ENCODE results near the gene NT5DC3.

The NT5DC3 gene

DNA sequence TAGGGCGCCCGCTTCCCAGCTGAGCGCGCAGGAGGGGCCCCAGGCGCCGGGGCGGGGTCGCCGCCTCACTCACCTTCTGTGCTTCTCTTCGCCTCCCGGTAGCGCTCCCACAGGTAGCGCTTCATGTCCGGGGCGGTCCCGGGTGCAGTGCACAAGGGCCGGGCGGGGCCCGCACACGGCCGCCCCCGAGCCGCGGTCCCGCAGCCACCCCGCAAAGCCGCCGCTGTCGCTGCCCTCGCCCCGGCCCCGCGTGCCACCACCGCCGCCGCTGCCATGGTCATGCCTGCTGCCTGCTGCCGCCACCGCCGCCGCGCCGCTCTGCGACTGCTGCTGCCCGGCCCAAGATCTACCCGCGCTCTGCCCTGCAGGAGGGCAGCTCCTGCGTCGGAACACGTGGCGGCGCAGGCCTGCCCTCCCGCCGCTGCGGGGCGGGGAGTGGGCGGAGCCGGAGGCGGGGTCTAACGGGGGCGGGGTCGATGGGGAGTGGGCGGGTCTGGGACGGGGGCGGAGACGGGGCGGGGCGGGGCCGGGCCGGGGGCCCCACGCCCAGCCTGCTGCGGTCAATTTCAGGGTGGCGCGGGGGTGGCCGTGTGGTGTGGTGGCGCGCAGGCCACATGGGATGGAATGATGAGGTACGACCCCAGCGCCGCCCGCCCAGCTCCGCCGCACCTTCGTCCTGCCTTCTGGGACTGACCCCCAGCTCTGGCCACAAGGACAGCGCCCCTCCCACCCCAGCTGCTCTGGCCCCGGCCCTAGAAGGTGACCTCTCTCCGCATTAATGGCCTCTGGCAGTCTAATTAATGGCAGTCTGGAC is at the start of gene NT5DC3:
TSS of gene NT5DC3 (minus strand) at position 359 of the 814 bp plus-strand sequence. CDS start at position 281, 78 bp downstream.
- DNase-seq (ENCODE audit: insufficient read length, low spot score) (peak; percentile 69), FAIRE-seq (no peak)
- TF ChIP-seq POLR2A (IDR thresholded peaks at IDR 0.05; ENCODE audit: low read depth, low read length), result peak; percentile 98

GRCh38 chr12:103887738-103888137 is 46.7 kb upstream of the NT5DC3 start:
- TF ChIP-seq POLR2A (IDR thresholded peaks at IDR 0.05; ENCODE audit: low read depth, low read length), result no peak
- peak; percentile 6 for FAIRE-seq
- no peak for DNase-seq (ENCODE audit: insufficient read length, low spot score)

GRCh38 chr12:103886195-103886797 is 45.3 kb upstream of the NT5DC3 start:
- no peak for TF ChIP-seq POLR2A (IDR thresholded peaks at IDR 0.05; ENCODE audit: low read depth, low read length)
- FAIRE-seq (no peak), DNase-seq (ENCODE audit: insufficient read length, low spot score) (no peak)

DNA sequence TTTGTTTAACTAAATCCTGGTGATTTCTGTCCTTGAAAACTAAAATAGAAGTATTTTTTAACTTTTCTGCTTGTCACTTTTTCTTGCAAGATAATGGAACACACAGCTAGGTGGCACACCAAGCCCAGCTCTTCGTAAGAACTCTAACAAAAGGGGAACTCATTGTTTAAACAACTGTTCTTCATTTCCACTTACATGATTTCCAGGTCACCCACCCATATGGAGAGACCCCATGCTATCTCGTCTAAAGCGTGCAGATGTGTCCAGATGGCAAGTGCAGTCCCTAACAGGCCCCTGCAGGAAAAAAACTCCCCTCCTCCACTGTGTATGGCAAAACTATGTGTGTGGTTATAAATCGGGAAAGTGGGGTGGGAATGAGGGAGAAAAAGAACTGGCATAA is 43.3 kb upstream of the NT5DC3 start:
- FAIRE-seq (no peak), DNase-seq (ENCODE audit: insufficient read length, low spot score) (no peak)
- TF ChIP-seq POLR2A (IDR thresholded peaks at IDR 0.05; ENCODE audit: low read depth, low read length), result no peak

DNA sequence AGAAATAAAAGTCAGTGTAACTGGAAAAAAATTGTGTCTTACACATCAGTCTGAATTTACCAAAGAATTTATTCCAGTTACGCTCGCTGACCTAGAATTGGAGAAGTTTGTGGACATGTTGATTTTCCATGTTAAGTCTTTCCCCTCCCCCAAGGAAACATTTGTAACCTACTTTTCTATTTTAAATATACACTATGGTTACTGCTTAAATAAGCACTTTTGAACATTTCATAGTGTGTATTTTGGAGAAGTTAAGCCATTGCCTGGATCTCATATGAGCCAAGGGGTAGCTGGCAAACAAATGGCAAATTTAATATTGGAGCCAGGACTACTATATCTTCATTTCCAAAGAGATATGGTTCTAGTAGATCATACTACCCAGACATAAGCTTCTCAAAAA is 42.9 kb upstream of the NT5DC3 start:
- TF ChIP-seq POLR2A (IDR thresholded peaks at IDR 0.05; ENCODE audit: low read depth, low read length), result no peak
- no peak for DNase-seq (ENCODE audit: insufficient read length, low spot score)
- no peak for FAIRE-seq

GRCh38 chr12:103882861-103883596 is 42.0 kb upstream of the NT5DC3 start:
- DNase-seq (ENCODE audit: insufficient read length, low spot score), result no peak
- TF ChIP-seq POLR2A (IDR thresholded peaks at IDR 0.05; ENCODE audit: low read depth, low read length), result no peak
- FAIRE-seq, result no peak

GRCh38 chr12:103881261-103881660 is 40.2 kb upstream of the NT5DC3 start:
- no peak for TF ChIP-seq POLR2A (IDR thresholded peaks at IDR 0.05; ENCODE audit: low read depth, low read length)
- FAIRE-seq, result no peak
- no peak for DNase-seq (ENCODE audit: insufficient read length, low spot score)

DNA sequence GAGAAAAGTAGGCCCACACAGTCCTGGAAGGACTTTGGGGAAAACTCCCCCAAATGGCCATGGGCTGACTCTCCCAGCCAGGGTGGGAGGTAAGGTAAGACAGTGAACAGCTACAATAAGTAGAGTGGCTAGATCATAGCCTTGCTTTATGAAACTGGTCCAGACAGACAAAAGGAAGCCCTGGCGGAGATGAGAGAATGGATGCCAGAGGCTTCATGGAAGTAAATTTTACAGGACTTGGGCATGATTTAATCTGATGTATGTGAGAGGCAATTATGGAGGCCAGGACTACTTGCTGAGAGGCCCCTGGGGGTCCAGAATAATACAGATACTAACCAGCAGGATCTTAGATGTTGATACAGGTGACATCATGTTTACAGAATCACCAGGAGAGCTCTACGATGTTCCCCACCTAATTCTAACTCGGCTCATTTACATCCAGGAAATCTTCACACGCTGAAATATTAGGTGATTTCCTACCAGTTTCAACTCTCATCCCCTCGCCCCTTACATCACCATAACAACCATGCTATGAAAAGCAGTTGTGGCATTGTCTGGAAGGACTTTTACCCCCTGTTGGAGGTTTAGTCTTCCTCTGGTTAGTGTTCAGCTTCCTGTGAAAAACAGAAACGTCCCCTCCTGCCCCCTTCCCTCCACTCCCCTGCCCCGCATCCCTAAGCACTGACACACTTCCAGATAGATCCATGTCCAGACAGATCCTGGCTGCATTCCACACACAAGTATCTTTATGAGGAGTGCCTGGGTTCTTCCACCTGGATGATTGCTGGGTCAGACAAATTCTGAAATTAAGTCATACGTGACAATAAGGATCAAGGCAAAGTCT is 39.5 kb upstream of the NT5DC3 start:
- TF ChIP-seq POLR2A (IDR thresholded peaks at IDR 0.05; ENCODE audit: low read depth, low read length), result no peak
- DNase-seq (ENCODE audit: insufficient read length, low spot score), result no peak
- FAIRE-seq, result no peak

- no peak for DNase-seq (ENCODE audit: insufficient read length, low spot score)
- no peak for FAIRE-seq
- TF ChIP-seq POLR2A (IDR thresholded peaks at IDR 0.05; ENCODE audit: low read depth, low read length), result no peak
These were observed 38.8 kb upstream of the NT5DC3 start for GRCh38 chr12:103879878-103880277.

DNA sequence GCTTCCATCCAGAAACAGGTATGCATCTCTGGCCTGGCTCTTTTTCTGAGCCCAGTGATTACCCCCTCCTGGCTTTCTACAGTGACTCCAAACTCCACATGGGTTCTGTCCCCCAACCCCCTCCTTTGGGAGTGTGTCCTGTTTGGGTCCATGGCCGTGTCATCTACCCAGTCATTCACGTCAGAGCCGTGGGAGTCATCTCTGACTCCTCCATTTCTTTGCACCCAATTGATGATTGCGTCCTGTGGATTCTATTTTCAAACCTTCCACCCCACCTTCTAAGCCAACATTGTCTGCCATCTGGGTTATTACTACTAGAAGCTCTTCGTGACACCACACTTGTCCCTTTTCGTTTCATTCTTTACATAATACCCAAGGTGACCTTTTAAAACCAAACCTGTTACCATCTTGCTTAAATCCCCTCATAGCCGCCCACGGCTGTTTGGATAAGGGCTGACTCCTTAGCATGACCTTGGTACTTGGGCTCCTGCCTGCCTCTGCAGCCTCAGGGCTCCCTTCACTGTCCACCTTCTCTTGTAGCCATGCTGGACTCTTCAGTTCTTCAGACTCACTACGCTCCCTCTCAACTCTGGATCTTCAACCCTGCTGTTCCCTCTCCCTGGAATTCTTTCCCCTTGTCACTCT is 38.1 kb upstream of the NT5DC3 start:
- TF ChIP-seq POLR2A (IDR thresholded peaks at IDR 0.05; ENCODE audit: low read depth, low read length), result no peak
- no peak for DNase-seq (ENCODE audit: insufficient read length, low spot score)
- FAIRE-seq, result no peak

GRCh38 chr12:103877934-103878510 is 37.0 kb upstream of the NT5DC3 start:
- no peak for TF ChIP-seq POLR2A (IDR thresholded peaks at IDR 0.05; ENCODE audit: low read depth, low read length)
- DNase-seq (ENCODE audit: insufficient read length, low spot score), result peak; percentile 52
- FAIRE-seq, result peak; percentile 95

DNA sequence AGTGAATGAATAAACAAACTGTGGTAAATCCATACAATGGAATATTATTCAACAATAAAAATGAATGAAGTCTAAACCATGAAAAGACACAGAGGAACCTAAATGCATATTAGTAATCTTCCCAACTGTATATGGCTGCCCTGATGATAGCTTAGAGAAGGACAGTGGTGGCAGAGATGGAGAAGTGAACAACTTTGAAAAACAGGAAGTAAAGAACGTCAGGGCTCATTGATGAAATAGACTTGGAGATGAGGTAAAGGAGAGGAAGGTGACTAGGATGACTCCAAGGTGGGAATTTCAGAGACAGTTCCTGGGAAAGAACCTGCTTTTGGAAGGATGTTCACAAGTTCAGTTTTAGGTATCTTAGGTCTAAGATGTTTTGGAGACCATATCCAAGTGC is 36.3 kb upstream of the NT5DC3 start:
- no peak for TF ChIP-seq POLR2A (IDR thresholded peaks at IDR 0.05; ENCODE audit: low read depth, low read length)
- no peak for DNase-seq (ENCODE audit: insufficient read length, low spot score)
- FAIRE-seq, result no peak

- no peak for TF ChIP-seq POLR2A (IDR thresholded peaks at IDR 0.05; ENCODE audit: low read depth, low read length)
- DNase-seq (ENCODE audit: insufficient read length, low spot score), result no peak
- FAIRE-seq, result no peak
These were observed 34.6 kb upstream of the NT5DC3 start for GRCh38 chr12:103875666-103876065.

Data from H54 (cell line).